Ascending aorta (tissue), 2 donors: ENCODE measurements around the gene PAX8. TPM values are rescaled to one million over a fixed set of nuclear protein-coding genes. Genes with fewer than 3 reads are reported as not detected.
"Not testable (repeated sequence)": the region's sequence is repeated elsewhere in the genome, so short reads cannot be mapped to it uniquely, and the experiment has no call there.

Experiments
- DNase-seq, 2 donors: peaks; one replicate each; pipeline ENCODE4 v3.0.0-alpha.2; 2019; ENCODE audit warnings: low spot score in 2 of 2
- H3K27ac ChIP-seq, 2 donors: fragments of 200-600 bp; sonication (generic); one replicate each; pipeline ENCODE4 v1.5.1; 2016 to 2017; ENCODE audit warnings: mild to moderate bottlenecking in 1 of 2
- H3K27me3 ChIP-seq: fragments of 200-600 bp; sonication (generic); one replicate; pipeline ENCODE4 v1.5.1; 2017
- H3K36me3 ChIP-seq, 2 donors: fragments of 200-600 bp; sonication (generic); one replicate each; pipeline ENCODE4 v1.5.1; 2016
- H3K4me1 ChIP-seq, 2 donors: fragments of 200-600 bp; sonication (generic); one replicate each; pipeline ENCODE4 v1.5.1; 2016 to 2017; ENCODE audit warnings: mild to moderate bottlenecking in 1 of 2
- H3K4me3 ChIP-seq, 2 donors: fragments of 200-600 bp; sonication (generic); one replicate each; pipeline ENCODE4 v1.5.1; 2016 to 2017; ENCODE audit warnings: mild to moderate bottlenecking in 1 of 2
- H3K9me3 ChIP-seq, 2 donors: fragments of 200-600 bp; sonication (generic); one replicate each; pipeline ENCODE4 v1.5.1; 2016
- intact Hi-C: fragments of 100-400 bp; cut with DNase I; formaldehyde crosslinking; loops from one replicate; pipeline ENCODE4 v1.15.1; 2023
- total RNA-seq: library from RNA; depleted of rRNA; stranded (reverse); fragments of >200 nt; gene quantifications from one replicate; pipeline ENCODE4 v1.1.0, GENCODE V29; 2016
- TF ChIP-seq, protein P1 (sequence below), 3 experiments: fragments of 200-600 bp in 2 of 3; fragments of 450-650 bp in 1 of 3; sonication (generic) in 2 of 3; IDR thresholded peaks; one replicate each; pipeline ENCODE4 v1.5.1; 2016 to 2019; ENCODE audit warnings: antibody characterized with exemption in 3 of 3, mild to moderate bottlenecking in 1 of 3, moderate library complexity in 1 of 3

The PAX8 gene
- total RNA-seq, 1 donor from 2014 or later, result 0.11 TPM

GRCh38 chr2:113311781-113312180 is 33.1 kb upstream of the PAX8 start:
- H3K27me3 ChIP-seq, H3K27ac ChIP-seq, H3K36me3 ChIP-seq, H3K4me1 ChIP-seq, H3K4me3 ChIP-seq, H3K9me3 ChIP-seq, intact Hi-C loops, DNase-seq: not testable (repeated sequence)

- H3K4me1 ChIP-seq, H3K27me3 ChIP-seq, H3K36me3 ChIP-seq, H3K9me3 ChIP-seq, H3K27ac ChIP-seq, intact Hi-C loops, H3K4me3 ChIP-seq, DNase-seq: not testable (repeated sequence)
These were observed 32.5 kb upstream of the PAX8 start for GRCh38 chr2:113311191-113311590.

DNA sequence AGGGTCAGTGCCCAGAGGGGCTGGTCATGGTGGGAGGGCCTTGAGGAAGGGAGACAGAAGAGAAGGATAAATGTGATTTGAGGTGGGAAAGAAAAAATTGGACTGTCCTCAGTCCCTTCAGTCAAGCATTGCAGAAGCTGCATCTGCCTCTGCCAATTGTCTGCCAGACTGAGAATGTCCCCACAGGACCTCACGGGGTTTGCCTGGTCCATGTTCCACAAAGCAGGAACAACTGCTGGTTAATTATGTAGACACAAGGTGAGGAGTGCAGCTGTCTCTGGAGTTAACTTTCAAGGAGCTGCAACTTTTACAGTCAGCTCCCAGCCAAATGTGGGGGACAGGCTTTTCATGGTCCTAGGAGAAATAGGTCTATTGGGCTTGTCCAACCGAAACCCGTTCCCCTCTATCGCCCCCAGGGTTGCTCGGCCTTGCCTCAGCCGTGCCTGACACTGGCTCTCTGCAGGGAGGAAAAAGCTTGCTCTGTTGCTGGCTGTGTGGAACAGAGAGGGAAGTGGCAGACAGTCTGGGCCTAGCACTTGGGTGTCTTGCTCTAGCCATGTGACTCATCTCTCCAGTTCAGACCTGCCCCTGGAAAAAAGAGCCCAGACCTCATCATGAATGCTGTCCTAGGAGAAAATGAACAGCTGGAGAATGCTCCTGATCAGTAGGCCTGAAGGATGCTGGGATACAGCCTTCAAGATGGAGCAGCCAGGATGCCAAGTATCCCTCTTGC is 31.1 kb upstream of the PAX8 start:
- intact Hi-C loops, result no loop called here
- TF ChIP-seq, protein P1, sequence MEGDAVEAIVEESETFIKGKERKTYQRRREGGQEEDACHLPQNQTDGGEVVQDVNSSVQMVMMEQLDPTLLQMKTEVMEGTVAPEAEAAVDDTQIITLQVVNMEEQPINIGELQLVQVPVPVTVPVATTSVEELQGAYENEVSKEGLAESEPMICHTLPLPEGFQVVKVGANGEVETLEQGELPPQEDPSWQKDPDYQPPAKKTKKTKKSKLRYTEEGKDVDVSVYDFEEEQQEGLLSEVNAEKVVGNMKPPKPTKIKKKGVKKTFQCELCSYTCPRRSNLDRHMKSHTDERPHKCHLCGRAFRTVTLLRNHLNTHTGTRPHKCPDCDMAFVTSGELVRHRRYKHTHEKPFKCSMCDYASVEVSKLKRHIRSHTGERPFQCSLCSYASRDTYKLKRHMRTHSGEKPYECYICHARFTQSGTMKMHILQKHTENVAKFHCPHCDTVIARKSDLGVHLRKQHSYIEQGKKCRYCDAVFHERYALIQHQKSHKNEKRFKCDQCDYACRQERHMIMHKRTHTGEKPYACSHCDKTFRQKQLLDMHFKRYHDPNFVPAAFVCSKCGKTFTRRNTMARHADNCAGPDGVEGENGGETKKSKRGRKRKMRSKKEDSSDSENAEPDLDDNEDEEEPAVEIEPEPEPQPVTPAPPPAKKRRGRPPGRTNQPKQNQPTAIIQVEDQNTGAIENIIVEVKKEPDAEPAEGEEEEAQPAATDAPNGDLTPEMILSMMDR (IDR thresholded peaks at IDR 0.05), result no peak
- H3K4me3 ChIP-seq, result no peak overlapping the region

DNA sequence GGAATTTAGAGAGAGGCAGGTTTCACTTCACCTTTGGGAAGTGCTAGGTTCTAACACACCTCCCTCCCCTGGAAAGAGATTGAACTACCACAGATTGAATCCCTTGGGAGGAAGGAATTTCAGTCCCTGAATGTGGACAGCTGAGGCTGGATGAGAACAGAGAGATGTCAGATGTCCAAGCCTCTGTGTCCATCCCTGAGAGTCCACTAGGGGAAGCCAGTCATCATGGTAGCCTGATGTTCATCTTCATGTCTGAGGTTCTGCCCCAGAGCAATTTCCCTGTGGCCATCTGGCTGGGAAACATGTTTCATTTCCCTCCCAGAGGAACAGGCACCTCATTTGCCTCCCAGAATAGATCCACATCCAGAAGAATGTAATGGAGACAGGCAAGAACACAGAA is 30.1 kb upstream of the PAX8 start:
- H3K36me3 ChIP-seq, H3K9me3 ChIP-seq, H3K27ac ChIP-seq, intact Hi-C loops, H3K4me1 ChIP-seq, H3K27me3 ChIP-seq, DNase-seq, H3K4me3 ChIP-seq: not testable (repeated sequence)

More for the DNA sequence above, 31.1 kb upstream of the PAX8 start:
- no peak overlapping the region for H3K27ac ChIP-seq
- H3K9me3 ChIP-seq, result no peaks in the 10 kb centered on the region
- H3K4me1 ChIP-seq, result no peaks in the 10 kb centered on the region
- no peak for DNase-seq
- no peaks in the 10 kb centered on the region for H3K27me3 ChIP-seq
- no peaks in the 10 kb centered on the region for H3K36me3 ChIP-seq

- H3K36me3 ChIP-seq, DNase-seq, H3K27ac ChIP-seq, H3K4me3 ChIP-seq, H3K9me3 ChIP-seq, H3K4me1 ChIP-seq, H3K27me3 ChIP-seq, intact Hi-C loops: not testable (repeated sequence)
These were observed 27.5 kb upstream of the PAX8 start for GRCh38 chr2:113306207-113306606.

DNA sequence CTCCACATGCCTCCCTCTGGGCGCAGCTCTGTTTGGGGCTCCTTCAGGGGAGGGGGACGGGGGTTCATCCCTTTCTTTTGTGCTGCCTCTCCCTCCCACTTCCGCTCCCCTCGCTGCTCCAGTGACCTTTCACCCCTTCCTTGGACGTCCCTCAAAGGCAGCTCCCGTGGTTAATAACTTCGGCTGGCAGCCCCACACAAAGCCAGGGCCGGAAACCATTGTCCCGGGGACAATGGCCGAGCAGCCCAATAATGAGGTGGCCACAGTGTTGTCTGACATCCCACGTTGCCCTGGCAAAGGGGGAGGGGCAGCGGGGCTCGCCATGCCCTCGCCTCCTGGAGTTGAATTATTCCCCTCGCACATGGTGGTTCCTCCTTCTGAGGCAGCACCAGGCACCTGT is 27.0 kb upstream of the PAX8 start:
- H3K4me1 ChIP-seq, H3K36me3 ChIP-seq, H3K27me3 ChIP-seq, H3K4me3 ChIP-seq, H3K27ac ChIP-seq, DNase-seq, intact Hi-C loops, H3K9me3 ChIP-seq: not testable (repeated sequence)

DNA sequence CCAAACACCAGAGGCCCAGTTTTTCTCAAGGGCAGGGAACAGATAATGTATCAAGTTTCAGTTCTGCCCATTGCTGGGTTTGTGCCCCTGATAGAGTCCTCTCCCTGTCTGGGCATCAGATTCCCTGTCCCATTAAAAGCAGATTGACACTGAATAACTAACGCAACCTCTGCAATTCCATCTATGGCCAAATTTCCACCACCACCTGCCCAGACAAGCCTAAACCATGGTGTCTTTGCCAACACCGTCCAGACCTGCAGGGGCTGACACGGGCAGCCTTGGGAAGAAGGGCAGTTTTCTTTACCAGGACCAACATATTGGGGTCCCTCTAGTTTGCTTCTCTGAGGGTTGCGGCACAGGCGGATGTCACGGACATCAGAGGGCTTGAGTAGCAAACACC is 26.4 kb upstream of the PAX8 start:
- Histone ChIP-seq H3K27me3 (no peaks in the 10 kb centered on the region), H3K36me3 (no peaks in the 10 kb centered on the region), H3K27ac (no peak overlapping the region), H3K4me1 (no peaks in the 10 kb centered on the region), H3K4me3 (no peak overlapping the region), H3K9me3 (no peaks in the 10 kb centered on the region)
- DNase-seq, result no peak
- TF ChIP-seq, protein P1 (IDR thresholded peaks at IDR 0.05), result no peak
- intact Hi-C loops, result no loop called here

- Histone ChIP-seq H3K36me3 (no peaks in the 10 kb centered on the region), H3K27ac (no peak overlapping the region), H3K27me3 (no peaks in the 10 kb centered on the region), H3K4me3 (no peak overlapping the region), H3K4me1 (no peaks in the 10 kb centered on the region), H3K9me3 (no peaks in the 10 kb centered on the region)
- no peak for DNase-seq
- intact Hi-C loops, result no loop called here
- TF ChIP-seq, protein P1 (IDR thresholded peaks at IDR 0.05), result no peak
These were observed 26.0 kb upstream of the PAX8 start for GRCh38 chr2:113304702-113305101.

GRCh38 chr2:113302216-113302980 is 23.7 kb upstream of the PAX8 start:
- intact Hi-C loops, H3K9me3 ChIP-seq, H3K4me3 ChIP-seq: not testable (repeated sequence)

More at GRCh38 chr2:113302216-113302980, 23.7 kb upstream of the PAX8 start:
- H3K4me1 ChIP-seq, DNase-seq, H3K27me3 ChIP-seq, H3K27ac ChIP-seq, H3K36me3 ChIP-seq: not testable (repeated sequence)
